SHP77 (cell line): Measurements from ENCODE around the gene ANXA5.

Experiments used
- DNase-seq, 2 experiments: peaks; one replicate each; lab custom pipeline; 2025; lab: John Stamatoyannopoulos, UW

Gene ANXA5

GRCh38 chr4:121642876-121643585 lies 53.7 kb downstream of the ANXA5 start:
- no peak for DNase-seq

GRCh38 chr4:121642292-121642691 lies 54.5 kb downstream of the ANXA5 start:
- DNase-seq, result no peak

GRCh38 chr4:121633653-121634052 lies 63.1 kb downstream of the ANXA5 start:
- no peak for DNase-seq

- DNase-seq, result no peak
These were observed 64.1 kb downstream of the ANXA5 start for GRCh38 chr4:121632636-121633035.
